Heart left ventricle (tissue), 13 donors: ENCODE measurements around the gene RHOBTB1.

Experiments used
- POLR2A ChIP-seq, 2 donors: fragments of 450-650 bp; IDR thresholded peaks; one replicate each; pipeline ENCODE4 v1.6.1; 2017; ENCODE audit warnings: antibody characterized with exemption in 2 of 2, mild to moderate bottlenecking in 2 of 2, moderate library complexity in 2 of 2
- TF ChIP-seq, protein P1 (sequence below), 12 donors: fragments of 200-600 bp; sonication (generic) in 4 of 12; IDR thresholded peaks; one replicate each; pipeline versions ENCODE4 v1.5.0 to v1.8.0; 2018 to 2022; ENCODE audit warnings: antibody characterized with exemption in 12 of 12, mild to moderate bottlenecking in 5 of 12
- donor health status: ischemic (EF 13 %, LVEDD 7.1; RV severe dilation, severe dysfunction).
- donor health status: DM: no; HTN: yes; CAD: no.
- donor health status: DM: no; HTN: no; CAD: no.
- donor health status: ischemic (EF 25% LVEDD 6.9; RV normal size, moderate dysfunction).
- donor health status: ischemic (EF 25% LVEDD 5.7; RV mildly dilated, moderate dysfunction).
- donor health status: ischemic (EF 35%, LVEDD 5.7; RV mildly dilated, moderate dysfunction).
- donor health status: nonischemic (EF 11% LVEDD 7.7; RV severe dilation, severe dysfunction).
- donor health status: DM: yes; HTN: yes; CAD: no.
- donor health status: PGD.
- donor health status: ischemic (EF 29% LVEDD 5.4; RV normal size, mild dysfunction).
- donor health status: nonischemic (EF 23%, LVEDD 6.1; RV moderate dilation, normal function).

DNA sequence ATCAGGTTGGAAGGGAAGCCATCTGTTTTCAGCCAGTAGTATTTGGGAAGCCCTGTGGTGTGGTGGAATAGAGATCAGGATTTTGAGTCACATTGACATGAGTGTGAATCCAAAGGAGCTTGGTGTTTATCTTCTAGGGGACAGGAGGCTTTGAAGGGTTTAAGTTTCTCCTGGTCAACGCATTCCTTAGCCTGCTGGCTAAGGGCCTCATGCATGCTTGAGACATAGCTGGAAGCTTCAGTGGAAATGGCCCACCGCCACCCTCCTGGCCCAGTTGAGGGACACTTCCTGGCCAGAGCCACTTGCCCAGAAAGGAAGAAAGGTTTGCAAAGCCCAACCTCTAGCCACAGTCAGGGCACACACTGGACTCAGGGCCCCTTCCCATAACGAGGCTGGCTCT is 94.8 kb downstream of the RHOBTB1 start:
- TF ChIP-seq, protein P1, sequence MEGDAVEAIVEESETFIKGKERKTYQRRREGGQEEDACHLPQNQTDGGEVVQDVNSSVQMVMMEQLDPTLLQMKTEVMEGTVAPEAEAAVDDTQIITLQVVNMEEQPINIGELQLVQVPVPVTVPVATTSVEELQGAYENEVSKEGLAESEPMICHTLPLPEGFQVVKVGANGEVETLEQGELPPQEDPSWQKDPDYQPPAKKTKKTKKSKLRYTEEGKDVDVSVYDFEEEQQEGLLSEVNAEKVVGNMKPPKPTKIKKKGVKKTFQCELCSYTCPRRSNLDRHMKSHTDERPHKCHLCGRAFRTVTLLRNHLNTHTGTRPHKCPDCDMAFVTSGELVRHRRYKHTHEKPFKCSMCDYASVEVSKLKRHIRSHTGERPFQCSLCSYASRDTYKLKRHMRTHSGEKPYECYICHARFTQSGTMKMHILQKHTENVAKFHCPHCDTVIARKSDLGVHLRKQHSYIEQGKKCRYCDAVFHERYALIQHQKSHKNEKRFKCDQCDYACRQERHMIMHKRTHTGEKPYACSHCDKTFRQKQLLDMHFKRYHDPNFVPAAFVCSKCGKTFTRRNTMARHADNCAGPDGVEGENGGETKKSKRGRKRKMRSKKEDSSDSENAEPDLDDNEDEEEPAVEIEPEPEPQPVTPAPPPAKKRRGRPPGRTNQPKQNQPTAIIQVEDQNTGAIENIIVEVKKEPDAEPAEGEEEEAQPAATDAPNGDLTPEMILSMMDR (IDR thresholded peaks at IDR 0.05) = no peak
- no peak for TF ChIP-seq POLR2A (IDR thresholded peaks at IDR 0.05)
